ENCODE data around the gene EFNA2.

EFNA2 gene

DNA sequence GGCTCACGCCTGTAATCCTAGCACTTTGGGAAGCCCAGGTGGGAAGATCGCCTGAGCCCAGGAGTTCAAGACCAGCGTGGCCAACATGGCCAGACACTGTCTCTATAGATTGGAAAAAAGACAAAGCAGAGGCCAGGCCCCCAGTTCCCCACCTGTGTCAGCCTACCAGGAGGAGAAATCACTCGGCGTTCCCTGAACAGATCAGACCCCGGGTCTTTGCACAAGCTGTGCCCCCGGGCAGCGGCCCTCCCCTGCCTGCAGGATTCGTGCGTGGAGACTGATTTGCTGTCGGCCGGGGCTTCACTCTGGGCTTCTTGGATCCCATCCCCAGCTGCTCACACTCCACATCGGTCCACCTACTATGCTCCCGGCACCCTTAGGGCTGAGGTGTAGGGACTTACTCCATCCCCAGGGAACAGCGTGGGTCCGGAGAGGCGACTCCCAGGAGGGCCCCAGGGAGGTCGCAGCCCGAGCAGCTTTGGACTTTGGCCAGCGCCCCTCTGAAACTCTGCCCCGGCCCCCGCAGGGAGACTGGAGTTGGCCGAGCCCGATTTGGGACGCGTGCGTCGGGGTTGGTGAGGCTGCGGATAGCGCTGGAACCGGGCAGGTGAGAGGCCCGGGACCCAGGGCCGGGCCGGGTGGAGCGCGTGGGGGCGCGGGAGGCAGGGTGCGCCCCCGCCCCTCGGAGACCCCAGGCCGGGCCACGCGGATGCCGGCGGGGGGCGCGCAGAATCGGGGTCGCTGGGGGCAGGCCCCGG lies 515 bp upstream of the EFNA2 start:
- DNase-seq = no peak

DNA sequence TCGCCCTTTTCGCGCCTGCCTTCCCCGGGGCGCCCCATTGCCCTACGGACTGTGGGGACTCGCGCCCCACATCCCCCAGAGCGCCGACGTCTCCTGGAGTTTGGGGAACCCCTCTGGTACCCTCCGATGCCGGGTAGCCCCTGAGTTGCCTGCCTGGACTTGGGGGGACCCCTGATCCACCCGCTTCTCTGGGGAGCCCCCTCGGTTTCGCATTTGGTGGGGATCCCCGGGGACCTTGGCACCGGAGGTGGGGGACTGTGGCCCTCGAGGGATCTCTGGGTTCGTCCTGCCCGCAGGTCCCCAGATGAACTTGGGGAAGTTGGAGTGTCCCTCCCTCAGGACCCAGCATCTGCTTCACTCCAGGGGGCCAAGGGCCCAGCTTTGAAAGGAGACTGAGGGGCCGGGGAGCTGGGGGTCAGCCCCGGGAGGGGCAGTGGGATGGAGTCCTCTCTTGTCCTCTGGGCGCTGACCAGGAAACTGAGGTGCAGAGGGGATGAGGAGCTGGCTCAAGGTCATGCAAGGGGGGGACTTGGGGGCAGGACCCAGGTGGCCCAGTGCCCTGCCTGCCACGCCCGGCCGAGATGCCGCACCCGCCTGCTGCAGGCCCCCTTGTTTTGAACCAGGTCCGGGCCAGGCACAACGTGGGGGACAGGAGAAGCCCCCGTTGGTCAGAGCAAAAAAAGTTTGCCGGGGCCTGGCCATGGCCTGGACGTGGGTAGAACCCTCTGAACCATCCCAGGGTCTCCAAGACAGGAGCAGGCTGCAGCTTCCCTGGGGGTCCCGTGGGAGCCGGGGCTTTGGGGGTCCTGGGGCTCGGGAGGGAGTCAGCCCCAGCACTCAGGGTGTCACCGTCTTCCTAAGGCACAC lies 1.0 kb downstream of the EFNA2 start:
- DNase-seq = no peak

DNA sequence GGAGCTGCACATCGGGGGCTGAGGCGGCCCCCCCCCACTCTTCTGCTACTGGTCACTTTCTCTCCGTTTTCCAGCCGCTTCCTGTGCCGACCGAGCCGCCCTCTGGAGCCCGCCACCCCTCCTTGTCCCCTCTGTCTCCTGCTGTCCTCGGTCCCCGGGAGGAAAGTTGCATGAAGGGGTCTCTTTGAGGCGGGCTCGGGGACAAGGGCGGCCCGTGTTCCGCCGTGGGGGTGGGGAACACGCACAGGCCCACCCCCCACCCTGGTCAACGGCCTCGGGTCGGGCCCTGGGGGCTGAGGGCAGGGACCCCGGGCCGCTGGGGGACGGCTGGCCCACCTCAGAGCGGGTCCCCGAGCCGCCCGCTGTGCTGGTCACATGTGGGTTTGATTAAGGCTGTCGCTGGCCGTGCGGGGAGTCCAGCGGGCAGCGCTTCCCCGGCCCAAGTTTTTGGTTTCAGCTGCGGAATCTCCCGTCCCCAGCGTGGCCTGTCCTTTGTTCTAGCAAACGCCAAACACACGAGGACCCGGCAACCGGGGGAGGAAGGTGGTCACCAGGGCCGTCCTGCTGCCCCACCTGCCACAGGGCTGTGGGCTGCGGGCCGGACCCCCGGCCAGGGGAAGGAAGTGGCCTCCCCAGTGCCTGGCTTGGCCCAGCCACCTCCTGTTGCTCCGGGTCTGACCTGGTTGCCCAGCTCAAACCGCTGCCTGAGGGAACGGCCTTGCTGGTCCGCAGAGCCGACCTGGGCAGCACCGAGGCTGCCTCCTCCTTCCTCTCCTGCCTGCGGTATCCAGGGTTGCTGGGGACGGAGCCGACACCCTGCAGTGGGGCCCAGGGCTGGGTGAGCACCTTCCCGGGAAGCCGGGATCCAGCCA lies 1.9 kb downstream of the EFNA2 start:
- no peak for DNase-seq

DNA sequence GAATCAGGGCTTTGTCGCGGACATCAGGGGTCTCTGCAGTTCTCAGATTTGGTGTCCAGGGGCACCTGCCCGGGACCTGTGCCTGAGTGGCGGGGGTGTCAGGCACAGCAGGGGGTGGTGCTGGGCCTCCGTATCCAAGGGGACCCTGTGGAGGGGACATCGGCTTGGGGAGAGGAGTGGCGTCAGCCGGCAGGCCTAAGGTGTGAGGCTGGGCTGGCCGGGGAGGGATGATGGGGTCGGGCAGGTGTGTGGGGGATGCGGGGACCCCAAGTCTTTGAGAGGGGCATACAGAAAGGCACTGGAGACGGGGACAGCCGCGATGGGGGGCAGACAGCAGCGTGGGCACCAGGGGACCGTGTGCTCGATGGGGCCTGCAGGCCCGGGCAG lies 2.5 kb downstream of the EFNA2 start:
- DNase-seq = no peak

DNA sequence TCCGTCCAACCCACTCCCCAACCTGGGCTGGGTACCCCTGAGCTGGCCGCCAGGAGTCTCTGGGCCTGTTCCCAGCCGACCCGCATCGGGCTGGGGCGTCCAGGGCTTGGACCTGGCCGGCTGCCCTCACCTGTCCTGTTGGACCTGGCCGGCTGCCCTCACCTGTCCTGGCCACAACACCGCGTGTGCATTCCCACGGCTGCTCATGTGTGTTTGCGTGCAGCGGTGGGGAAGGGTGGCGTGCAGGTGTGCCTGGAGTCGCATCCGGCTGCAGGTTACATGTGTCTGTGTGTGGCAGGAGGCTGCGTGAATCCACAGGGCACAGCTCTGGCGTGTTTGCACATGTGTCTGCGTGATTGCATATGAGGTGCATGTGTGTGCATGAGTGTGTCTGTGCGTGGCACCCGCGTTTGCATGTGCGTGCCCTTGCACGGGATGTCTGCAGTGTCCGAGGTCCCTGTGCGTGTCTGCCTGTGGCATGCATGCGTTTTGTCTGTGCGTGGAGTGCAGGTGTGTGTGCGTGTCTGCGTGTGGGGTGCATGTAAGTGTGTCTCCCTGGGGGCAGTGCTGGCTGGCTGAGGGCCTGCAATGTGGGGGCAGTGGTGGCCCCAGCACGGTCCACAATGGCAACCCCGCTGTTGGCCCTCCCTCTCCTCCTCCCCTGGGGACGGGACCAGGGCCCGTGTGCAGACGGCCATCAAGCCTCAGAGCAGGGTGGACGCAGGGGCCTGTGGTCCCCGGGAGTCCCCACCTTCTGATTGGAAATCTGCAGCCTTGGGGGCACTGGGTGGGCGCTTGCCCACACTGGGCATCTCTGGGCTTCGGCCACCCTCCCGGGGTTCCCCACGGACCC lies 3.4 kb downstream of the EFNA2 start:
- DNase-seq = no peak

DNA sequence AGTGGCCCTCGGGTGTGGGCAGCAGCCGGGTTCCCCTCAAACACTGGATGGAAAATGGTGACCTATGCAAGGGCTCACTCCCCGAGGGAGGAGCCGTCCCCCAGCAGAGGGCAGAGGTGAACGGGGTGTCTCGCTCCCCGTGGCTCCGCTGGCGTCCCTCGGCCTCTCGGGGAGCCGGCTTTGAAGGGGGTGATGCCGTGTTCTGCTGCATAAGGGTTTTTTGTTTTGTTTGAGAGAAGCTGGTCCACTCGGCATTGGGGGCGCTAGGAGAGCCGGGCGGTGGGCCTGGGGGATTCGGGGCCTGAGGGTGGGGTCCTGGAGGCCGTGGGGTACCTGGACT lies 4.0 kb downstream of the EFNA2 start:
- no peak for DNase-seq

DNA sequence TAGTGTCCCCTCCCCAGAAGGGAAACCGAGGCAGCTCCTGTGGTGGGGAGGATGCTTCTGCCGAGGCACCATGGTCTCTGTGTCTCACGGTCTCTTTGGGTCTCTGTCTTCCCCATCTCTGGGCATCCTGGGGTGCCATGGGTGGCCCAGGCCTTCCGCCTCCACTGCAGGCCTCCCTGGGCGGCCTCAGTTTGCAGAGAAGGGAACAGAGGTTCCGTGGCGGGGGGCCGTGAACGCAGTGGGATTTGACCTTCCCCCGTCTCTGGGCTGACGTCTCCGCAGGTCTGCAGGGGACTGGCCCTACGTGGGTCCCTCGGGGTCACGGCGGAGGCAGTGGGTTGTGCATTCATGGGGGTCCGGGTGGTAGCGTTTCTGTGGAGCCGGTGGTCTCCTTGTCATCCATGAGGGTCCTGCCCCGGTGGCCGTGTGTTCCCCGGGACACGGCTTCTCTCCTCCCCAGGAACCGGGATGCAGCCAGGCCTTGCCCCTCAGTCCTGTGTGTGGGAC lies 4.6 kb downstream of the EFNA2 start:
- DNase-seq = no peak

DNA sequence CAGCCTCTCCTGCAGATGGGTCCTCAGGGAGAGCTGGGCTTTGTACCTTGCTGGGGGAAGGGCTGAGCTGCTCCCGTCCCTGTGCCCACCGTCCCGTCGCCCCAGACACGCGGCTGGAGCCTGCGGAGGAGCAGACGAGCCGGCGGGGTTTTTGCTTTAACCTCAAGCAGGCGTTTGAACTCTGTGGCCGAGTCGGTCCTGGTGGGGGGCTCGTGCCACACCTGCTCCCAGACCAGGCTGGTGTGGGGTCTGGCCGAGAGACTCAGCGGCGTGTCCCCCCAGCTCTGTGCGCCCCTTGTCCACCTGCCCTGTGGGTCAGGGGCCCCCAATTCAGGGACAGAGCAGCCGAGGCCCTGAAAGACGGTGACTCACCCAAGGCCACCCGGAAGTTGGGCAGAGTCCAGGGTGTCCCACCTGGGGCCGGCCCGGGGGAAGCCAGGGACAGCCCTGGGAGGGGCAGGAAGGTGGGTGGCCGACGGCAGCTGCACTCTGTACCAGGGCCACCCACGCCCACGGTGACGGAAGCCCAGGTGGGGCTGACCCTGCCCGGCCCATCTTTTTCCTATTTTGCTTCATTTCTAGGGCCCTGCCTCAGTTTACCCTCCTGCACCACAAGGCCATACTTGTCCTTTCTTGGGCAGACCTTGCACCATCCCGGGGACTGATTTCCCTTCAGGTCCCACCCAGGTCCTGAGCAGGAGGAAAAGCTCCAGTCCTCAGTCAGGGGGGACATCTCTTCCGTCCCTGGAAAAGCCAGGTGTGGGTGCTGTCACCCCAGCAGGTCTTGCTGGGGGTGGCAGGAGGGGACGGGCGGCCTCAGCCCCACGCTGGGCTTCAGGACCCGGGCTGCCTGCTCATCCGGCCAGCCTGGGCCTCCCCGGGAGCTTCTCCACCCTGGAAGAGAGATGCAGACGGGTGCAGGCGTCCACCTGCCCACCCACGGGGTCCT lies 5.3 kb downstream of the EFNA2 start:
- no peak for DNase-seq

DNA sequence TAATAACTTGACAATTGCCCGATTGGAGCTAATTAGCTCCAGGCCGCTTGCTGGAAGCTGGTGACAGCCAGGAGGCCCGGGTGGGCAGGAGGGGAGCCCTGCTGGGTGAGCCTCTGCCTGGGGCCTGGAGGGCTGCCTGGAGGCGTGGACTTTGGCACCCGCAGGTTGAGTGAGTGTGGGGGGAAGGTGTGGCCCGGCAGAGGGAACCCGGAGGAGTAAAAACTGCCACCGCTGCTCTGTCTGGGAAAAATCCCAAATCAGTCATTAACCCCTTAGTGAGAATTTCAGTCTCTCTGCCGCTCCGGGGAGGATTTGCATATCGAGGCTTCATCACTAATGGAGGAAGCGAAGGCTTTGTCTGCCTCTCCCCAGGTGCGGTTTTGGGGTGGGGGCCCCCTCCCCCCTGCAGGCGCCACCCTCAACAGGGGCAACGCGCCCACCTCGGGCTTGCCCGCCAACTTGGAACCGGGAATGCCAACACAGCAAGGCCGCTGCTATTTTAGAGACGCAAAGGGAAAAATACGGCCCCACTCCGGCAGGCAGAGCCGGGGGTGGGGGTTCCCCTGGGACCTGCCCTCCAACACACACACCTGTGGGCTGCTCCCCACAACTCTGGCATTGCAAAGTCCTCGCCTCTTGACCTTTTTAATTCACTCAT lies 6.2 kb downstream of the EFNA2 start:
- no peak for DNase-seq

DNA sequence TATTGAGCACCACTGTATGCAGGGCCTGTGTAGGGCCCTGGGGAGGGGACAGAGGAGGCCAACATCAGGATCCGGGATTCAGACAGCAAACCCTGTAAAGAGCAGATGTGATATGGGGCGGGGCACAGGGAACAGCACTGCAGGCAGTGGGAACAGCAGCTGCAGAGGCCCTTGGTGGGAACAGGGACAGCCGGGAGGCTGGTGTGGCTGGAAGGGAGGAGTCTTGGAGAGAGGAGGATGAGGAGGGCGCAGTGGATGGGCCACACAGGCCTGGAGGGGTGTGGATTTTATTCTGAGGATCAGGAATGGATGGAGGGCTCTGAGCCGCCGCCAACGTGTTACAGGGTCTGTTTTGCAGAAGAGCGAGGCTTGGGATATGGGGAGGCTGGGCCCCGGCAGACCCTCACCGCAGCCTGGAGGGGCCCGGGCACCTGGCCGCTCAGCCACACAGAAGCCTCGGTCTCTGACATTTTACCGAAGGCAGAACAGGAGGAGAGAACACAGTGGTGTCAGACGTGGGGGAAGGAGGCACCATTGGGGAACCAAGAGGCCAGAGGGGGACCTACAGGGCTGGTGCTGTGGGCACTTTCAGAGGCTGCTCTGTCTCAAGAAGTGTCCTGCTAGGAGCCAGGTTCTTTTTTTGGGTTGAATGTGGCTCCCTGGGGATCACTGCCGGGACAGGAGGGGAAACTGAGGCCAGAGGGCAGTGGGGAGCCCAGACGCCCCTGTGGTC lies 6.9 kb downstream of the EFNA2 start:
- no peak for DNase-seq

DNA sequence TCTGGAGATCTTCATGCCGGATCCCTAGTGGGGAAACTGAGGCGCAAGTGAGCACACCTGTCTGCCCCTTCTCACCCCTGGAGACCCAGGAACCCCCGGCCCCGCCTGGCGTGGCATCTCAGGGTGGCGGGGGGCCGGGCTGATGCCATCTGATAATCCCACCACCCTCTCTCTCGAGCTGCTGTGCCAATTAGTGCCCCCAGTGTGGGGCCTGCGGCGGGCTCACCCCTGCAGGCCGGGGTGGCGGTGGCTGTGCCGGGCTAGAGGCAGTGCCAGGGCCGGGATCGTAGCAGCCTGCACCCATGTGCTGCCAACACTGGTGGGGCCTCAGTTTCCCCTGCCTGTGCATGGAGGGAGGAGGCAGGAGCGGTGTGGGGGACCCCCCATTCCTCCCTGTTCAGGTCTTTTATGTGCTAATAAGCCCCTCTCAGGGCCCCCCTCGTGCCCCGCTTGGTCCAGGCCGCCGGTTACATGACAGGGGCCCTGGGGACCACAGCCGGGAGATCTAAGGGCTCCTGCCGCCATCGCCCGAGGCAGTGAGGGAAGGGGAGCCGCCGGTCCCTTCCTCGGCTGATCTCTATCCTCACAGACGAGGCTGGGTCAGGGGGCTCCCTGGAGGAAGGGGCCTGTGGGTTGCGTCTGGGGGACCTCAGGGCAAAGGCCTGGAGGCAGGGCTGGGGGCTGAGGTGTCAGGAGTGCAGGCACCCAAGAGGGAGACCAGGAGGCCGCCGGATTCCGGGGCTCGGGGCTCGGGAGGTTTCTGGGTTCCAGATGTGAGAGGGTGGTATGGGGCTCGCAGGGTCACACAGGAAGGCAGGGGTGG lies 8.3 kb downstream of the EFNA2 start:
- no peak for DNase-seq

DNA sequence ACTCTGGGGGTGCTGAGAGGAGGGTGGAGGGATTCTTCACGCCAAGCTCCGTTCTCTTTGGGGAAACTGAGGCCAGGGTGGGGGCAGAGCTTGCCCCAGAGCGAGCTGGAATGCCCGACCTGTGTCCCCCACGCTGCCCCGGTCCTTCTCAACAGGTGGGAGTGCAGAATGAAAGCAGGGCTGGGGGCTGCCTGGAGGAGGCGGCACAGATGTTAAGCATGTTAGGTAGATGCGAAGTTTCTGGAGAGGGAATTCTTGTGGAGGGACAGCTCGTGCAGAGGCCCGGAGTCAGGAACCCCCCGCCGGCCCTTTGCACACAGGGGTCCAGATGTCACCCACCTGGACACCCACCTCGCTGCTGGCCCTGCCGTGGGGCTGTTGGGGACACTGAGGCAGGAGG lies 9.0 kb downstream of the EFNA2 start:
- no peak for DNase-seq

DNA sequence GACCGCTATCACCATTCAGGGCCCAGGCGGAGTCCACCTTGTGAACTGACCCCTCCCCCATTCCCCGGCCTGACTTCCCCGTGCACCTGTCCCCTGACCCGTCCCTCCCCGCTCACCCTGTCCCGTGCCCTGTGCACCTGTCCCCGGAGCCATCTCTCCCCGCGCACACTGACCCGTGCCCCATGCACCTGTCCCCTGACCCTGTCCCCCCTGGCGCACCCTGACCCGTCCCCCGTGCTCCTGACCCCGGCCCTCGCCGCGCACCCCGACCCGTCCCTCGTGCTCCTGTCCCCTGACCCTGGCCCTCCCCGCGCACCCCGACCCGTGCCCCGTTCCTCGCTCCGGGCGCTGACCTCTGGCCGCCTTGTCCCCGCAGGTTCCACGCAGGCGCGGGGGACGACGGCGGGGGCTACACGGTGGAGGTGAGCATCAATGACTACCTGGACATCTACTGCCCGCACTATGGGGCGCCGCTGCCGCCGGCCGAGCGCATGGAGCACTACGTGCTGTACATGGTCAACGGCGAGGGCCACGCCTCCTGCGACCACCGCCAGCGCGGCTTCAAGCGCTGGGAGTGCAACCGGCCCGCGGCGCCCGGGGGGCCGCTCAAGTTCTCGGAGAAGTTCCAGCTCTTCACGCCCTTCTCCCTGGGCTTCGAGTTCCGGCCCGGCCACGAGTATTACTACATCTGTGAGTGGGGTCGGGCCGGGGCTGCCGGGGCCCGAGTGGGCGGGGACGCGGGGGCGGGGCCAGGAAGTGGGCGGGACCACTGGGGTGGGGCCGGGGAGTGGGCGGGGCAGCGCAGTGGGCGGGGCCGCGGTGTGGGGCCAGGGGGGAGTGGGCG lies 9.7 kb downstream of the EFNA2 start:
- DNase-seq = no peak

DNA sequence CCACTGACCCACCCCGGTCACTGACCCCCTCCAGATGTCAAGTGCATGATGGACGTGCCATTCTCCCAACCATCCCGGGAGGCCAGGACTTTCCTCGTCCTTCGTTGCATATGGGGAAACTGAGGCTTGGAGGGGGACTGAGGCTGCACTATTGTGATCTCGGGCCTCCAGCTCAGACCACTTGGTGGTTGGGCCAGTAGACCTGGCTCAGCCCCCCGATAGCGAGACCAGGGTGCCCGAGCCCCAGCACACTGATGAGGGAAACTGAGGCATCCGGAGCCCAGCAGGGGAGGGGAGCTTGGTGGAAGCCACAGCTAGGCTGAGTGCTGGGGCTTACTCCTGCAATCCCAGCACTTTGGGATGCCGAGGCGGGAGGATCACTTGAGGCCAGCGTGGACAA lies 10.4 kb downstream of the EFNA2 start:
- no peak for DNase-seq

DNA sequence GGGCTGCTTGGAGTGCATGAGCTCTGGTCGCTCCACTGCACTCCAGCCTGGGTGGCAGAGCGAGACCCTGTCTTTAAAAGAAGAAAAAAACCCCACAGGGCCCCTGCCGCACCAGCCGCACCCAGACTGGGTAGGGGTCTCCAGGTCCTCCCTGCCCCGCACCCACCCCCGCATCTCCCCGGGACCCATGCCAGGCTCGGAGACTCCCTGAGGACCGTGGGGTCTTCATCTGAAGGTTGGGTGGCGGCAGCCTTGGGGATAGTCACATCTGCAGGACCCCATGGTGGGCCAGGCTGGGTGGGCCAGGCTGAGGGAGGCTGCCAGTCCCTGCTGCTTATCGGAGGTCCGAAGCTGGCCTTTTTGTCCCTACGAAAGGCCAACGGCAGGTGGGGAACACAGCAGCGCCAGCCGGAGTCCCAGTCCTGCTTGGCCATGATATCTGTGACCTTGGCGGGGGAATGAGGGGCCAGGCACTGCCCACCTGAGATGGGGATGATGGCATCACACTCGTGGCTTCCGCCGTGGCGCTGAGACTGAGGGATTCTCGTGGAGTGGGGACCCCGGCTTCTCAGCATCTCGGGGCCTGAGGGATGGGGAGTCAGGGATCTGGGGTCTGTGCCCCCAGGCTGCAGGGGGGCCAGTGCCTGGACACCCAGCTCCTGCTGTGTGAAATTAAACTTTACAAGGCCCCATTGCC lies 11.1 kb downstream of the EFNA2 start:
- DNase-seq = no peak

DNA sequence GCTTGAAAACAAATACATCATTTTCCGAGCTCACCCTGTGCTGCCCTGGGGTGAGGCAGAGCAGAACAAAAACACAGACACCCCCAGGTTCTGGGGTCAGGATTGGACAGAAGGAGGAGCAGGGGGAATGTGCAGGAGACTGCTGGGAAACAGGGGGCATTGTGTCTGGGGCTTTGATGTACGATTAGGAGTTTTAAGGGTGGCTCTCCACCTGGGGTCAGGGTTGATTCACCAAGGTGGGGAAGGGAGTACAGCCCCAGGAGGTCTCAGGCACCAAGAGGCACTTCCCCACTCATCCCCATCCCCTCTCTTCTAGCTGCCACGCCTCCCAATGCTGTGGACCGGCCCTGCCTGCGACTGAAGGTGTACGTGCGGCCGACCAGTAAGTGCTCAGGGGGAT lies 12.6 kb downstream of the EFNA2 start:
- no peak for DNase-seq

DNA sequence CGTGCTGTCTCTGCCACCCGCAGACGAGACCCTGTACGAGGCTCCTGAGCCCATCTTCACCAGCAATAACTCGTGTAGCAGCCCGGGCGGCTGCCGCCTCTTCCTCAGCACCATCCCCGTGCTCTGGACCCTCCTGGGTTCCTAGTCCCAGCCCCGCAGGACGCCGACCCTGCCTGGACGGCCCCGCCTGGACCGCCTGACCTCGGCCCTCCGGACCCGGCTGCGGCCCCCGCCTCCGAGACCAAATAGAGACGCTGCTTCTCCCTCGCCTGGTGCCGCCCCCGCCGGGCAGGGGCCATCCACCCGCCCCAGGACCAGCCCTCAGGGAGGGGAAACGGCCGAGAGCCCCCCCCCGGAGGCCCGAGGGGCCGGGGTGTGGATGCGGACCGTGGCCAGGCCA lies 14.1 kb downstream of the EFNA2 start:
- no peak for DNase-seq

All from NCI-H2081 (cell line).